RWPE1 (cell line): ENCODE results near the gene UROS.

ENCODE experiments used
- CTCF ChIA-PET: fragments of 350-600 bp; sonication (Branson Sonifier 250); formaldehyde crosslinking; extraction: SDS; loops from one replicate; lab custom pipeline; 2021; lab: Yijun Ruan, JAX
- POLR2A ChIA-PET: fragments of 400-600 bp; formaldehyde crosslinking; extraction: SDS; loops from one replicate; lab custom pipeline; 2020; ENCODE audit warnings: antibody characterized with exemption; ENCODE audit not compliant: low non-redundant PET; lab: Yijun Ruan, JAX
- DNase-seq: peaks from one replicate; pipeline ENCODE4 v3.0.0; 2012; ENCODE audit warnings: low spot score
- H3K27ac ChIP-seq: fragments of 450-650 bp; 2 replicates; pipeline ENCODE4 v1.5.1; 2017
- TF ChIP-seq, protein P1 (sequence below): fragments of 450-650 bp; conservative IDR thresholded peaks from 2 replicates; pipeline ENCODE4 v1.5.1; 2017; ENCODE audit warnings: low read depth, mild to moderate bottlenecking

Gene UROS

DNA sequence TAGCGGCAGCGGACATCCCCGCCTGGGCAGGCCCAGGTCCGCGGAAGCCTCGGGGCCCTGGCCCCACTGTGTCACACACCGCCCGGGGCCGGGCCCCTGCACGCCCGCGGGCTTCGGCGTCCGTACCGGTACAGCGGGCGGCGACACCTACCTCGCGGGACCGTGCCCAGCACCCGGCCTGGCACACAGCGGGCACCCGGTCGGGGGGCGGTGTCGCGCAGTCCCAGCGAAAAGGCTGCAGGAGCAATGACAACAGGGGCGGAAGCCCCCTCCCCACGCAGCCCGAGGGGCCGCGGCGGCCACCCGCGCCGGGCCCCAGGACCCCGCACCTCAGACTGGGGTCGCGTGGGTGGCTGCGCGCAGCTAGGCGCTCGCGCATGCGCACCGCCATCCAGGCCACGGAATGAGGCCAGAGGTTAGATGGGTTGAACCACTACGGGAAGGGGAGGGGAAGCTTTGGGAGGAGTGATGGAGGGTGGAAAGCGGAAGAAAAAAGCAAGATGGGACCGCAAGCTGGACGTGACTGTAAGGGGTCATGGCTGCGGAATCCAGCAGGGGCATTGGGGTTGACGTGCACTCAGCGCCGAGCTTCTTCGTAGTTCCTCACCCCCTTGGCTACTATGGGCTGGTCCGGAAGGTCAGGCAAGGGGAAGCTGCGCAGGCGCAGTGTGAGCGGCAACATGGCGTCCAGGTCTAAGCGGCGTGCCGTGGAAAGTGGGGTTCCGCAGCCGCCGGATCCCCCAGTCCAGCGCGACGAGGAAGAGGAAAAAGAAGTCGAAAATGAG lies at the start of gene UROS, which contains the start of gene BCCIP:
UROS (minus strand) TSS at position 381 of the 785 bp plus-strand sequence. CDS start 6,759 bp downstream, outside the sequence.
BCCIP (plus strand) TSS at position 669 of the 785 bp plus-strand sequence; CDS start at position 681, 12 bp downstream.
- TF ChIP-seq, protein P1, sequence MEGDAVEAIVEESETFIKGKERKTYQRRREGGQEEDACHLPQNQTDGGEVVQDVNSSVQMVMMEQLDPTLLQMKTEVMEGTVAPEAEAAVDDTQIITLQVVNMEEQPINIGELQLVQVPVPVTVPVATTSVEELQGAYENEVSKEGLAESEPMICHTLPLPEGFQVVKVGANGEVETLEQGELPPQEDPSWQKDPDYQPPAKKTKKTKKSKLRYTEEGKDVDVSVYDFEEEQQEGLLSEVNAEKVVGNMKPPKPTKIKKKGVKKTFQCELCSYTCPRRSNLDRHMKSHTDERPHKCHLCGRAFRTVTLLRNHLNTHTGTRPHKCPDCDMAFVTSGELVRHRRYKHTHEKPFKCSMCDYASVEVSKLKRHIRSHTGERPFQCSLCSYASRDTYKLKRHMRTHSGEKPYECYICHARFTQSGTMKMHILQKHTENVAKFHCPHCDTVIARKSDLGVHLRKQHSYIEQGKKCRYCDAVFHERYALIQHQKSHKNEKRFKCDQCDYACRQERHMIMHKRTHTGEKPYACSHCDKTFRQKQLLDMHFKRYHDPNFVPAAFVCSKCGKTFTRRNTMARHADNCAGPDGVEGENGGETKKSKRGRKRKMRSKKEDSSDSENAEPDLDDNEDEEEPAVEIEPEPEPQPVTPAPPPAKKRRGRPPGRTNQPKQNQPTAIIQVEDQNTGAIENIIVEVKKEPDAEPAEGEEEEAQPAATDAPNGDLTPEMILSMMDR: no peak
- POLR2A ChIA-PET: interaction anchor here (0.5 kb wide), 1 partner anchor 28 kb away, joined by 9 read pairs; no protein-coding TSS in a partner anchor
- peak within 1 kb of the TSS; percentile 83 for H3K27ac ChIP-seq
- peak; percentile 98 for DNase-seq
- CTCF ChIA-PET: interaction anchor here (0.5 to 0.6 kb wide), 2 partner anchors 479 to 676 kb away, joined by 3 read pairs; no protein-coding TSS in a partner anchor

DNA sequence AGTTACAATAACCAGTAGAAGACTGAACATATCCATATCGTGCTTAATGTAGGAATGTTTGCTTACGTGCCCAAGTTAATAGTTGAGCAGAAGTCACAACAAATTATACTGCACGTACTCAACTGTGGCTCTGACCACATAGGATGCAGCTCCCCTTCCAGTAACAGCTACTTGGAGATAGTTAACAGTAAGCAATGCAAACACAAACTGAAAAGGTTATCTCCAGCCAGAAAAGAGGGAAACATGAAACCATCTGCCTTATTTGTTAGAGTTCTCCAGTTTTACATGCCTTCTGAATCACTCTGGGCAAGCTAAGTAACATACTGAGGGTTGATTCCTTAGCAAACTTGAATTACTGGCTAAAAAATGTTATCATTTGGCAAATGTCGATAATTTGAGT lies 48.3 kb upstream of the UROS start:
- no peak overlapping the region for H3K27ac ChIP-seq
- POLR2A ChIA-PET: no interaction called here

DNA sequence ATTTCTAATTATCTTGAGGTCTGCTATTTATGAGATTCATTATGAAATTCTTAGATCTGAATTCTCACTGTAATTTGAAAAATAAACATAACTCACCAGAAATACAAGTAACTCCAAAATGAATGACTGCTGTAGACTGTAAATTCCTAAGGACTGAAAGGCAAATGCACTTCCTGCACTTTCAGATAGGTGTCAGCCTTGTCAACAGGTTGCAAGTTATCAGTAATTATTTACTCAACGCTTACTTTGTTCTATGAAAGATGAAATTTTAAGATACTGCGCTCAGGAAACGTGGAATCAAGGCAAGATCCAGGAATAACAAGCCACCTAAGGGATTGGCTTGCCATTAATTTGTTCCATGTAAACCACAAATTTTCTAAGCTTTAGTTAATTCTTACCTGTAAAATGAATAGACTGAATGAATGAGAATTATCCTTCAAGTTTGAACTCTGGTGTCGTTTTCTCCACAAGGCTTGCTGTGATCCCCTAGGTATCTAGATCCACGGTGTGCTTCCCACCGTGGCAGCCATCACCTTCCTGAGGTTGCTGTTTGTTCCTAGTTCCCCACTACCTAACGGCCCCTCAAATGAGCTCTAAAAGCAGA lies 45.4 kb upstream of the UROS start:
- DNase-seq: peak; percentile 56
- CTCF ChIA-PET: interaction anchor here (0.6 to 1.8 kb wide), 9 partner anchors 9 to 518 kb away, joined by 3 to 7 read pairs (median 3); no protein-coding TSS in a partner anchor
- TF ChIP-seq, protein P1: peak; percentile 84

More for the DNA sequence above, 48.3 kb upstream of the UROS start:
- CTCF ChIA-PET: interaction anchor here (0.7 kb wide), 1 partner anchor 10 kb away, joined by 3 read pairs; no protein-coding TSS in a partner anchor
- TF ChIP-seq, protein P1: no peak
- no peak for DNase-seq

DNA sequence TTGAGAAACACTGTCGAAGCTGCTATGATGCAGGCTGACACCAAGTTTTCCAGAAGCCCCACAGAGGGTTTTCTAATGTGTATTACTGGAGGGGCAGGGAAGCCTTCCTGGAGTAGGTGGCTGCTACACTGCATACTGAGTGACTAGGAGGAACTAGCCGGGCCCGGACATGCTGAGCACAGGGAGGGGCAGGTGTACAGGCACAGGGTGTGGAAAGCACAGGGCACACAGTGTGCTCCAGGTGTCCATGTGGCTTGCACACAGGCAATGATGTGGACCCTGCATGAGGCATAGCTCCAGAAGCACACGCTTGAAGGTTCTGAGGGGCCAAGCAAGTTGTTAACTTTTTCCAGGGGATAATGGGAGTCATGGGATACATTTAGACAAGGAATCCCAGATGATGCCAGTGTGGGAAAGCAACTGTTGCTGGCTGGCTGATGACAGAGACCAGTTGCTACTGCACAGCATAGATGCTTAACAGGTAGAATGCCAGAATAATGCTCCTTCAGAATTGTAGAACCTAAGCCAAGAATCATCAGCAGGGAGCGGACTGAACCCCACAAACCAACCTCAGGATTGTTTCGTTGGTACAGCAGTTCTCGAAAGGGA lies 43.5 kb upstream of the UROS start:
- CTCF ChIA-PET: interaction anchor here (0.6 to 0.7 kb wide), 2 partner anchors 150 to 370 kb away, joined by 3 read pairs; no protein-coding TSS in a partner anchor
- POLR2A ChIA-PET: no interaction called here
- TF ChIP-seq, protein P1: no peak
- H3K27ac ChIP-seq: peak overlapping the region; percentile 43
- no peak for DNase-seq

More for the DNA sequence above, 45.4 kb upstream of the UROS start:
- POLR2A ChIA-PET: no interaction called here
- no peak overlapping the region for H3K27ac ChIP-seq

DNA sequence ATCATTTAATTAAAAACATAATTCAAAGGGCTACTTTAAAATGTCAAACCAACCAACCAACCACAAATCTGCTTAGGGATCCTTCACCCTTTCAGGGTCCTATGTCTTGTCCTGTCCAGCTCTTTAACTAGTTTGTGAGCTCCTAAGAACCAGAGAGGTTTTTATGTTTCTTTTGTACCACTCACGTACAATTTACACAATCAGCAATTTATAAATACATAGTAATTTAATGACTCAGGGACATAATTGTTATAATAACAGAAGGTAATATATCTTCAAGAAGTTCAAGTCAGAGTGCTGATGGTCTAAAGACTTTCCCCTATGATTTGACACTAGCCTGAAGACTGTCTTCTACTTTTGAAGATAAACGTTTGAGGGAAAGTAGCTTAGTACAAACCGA lies 42.1 kb upstream of the UROS start:
- ChIA-PET CTCF (no interaction called here), POLR2A (no interaction called here)
- TF ChIP-seq, protein P1: no peak
- DNase-seq: no peak
- no peak overlapping the region for H3K27ac ChIP-seq
